Measurements from ENCODE around the gene RTBDN. TPM values are rescaled to one million over a fixed set of nuclear protein-coding genes. Genes with fewer than 3 reads are reported as not detected.

The RTBDN gene
- total RNA-seq, 1 donor from 2014 or later, result 2.0 TPM

DNA sequence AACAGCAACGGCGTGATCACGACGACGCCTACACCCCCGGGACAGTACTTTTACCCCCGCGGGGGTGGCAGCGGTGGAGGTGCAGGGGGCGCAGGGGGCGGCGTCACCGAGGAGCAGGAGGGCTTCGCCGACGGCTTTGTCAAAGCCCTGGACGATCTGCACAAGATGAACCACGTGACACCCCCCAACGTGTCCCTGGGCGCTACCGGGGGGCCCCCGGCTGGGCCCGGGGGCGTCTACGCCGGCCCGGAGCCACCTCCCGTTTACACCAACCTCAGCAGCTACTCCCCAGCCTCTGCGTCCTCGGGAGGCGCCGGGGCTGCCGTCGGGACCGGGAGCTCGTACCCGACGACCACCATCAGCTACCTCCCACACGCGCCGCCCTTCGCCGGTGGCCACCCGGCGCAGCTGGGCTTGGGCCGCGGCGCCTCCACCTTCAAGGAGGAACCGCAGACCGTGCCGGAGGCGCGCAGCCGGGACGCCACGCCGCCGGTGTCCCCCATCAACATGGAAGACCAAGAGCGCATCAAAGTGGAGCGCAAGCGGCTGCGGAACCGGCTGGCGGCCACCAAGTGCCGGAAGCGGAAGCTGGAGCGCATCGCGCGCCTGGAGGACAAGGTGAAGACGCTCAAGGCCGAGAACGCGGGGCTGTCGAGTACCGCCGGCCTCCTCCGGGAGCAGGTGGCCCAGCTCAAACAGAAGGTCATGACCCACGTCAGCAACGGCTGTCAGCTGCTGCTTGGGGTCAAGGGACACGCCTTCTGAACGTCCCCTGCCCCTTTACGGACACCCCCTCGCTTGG, 42.1 kb downstream of the RTBDN start:
- DNase-seq, result peak; percentile 55

DNA sequence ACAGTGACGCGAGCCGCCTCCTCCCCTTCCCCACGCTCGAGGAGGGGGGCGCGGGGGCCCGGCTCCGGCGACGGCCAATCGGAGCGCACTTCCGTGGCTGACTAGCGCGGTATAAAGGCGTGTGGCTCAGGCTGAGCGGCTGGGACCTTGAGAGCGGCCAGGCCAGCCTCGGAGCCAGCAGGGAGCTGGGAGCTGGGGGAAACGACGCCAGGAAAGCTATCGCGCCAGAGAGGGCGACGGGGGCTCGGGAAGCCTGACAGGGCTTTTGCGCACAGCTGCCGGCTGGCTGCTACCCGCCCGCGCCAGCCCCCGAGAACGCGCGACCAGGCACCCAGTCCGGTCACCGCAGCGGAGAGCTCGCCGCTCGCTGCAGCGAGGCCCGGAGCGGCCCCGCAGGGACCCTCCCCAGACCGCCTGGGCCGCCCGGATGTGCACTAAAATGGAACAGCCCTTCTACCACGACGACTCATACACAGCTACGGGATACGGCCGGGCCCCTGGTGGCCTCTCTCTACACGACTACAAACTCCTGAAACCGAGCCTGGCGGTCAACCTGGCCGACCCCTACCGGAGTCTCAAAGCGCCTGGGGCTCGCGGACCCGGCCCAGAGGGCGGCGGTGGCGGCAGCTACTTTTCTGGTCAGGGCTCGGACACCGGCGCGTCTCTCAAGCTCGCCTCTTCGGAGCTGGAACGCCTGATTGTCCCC, 42.9 kb downstream of the RTBDN start, which contains the start of gene JUNB:
Gene JUNB (plus strand): TSS at position 142 of the 706 bp plus-strand sequence. CDS start 286 bp downstream, at position 428.
- peak; percentile 97 for DNase-seq

DNA sequence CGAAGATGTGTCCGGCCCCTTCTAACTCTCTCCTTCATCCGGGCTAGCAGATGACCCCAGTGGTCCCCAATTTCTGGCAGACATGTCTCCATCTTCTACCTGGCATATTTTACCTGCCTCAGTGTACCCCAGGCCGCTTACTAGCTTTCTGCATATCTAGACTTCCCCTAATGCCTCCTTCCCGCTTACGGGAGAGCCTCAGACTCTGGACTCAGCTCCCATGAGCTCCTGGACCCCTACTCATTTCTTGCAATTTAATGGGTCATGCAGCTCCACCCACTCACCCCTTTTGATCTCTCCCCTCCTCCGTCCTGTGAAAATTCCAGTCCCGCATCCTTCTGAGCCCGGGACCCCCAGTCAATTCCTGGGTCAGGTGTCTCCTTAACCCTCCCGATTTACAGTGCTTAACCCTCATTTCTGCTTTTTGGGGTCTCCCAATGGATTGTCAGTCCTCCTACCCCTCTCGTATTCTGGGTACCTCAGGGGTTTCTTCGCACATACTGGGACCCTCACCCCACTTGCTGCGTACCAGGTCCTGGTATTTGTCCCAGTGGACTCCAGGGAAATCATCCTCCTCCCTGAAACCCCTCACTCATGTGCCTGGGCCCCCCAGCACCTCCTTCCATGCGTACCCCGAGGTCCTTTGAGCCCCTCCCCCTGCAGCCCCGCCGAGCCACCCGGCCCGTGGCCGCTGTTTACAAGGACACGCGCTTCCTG, 43.6 kb downstream of the RTBDN start:
- no peak for DNase-seq

DNA sequence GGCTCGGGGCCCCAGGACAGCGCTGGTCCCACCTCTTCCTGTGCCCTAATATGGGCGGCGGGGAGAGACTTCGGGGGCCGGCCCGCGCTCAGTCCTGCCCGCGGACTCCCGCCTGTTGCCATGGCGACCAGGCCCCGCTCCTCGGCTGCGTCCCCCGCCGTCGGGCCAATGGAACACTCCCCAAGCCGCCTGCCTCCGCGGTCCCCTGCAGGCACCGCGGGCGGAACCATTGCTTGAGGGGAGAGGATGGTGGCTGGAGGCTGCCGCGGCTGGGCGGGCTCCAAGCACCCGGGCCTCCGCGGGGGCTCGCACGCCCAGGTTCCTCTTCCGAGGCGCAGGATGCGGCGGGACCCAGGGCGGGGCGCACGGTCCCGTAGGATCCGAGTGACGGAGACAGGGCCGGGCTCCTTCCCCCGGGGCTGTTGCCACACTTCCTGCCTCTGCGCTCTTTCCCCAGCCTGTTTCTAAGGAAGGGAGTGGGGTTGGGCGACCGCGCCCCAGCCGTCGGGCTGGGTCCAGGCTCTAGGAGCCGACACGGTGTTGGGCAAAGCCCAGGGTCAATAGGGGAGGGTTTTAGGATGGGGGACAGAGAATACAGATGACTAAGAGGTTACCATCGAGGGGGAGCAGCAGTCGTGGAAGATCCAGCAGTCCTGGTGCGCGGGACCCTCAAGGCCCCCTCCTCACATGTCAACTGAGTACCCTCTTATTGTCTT, 44.3 kb downstream of the RTBDN start:
- peak; percentile 95 for DNase-seq

DNA sequence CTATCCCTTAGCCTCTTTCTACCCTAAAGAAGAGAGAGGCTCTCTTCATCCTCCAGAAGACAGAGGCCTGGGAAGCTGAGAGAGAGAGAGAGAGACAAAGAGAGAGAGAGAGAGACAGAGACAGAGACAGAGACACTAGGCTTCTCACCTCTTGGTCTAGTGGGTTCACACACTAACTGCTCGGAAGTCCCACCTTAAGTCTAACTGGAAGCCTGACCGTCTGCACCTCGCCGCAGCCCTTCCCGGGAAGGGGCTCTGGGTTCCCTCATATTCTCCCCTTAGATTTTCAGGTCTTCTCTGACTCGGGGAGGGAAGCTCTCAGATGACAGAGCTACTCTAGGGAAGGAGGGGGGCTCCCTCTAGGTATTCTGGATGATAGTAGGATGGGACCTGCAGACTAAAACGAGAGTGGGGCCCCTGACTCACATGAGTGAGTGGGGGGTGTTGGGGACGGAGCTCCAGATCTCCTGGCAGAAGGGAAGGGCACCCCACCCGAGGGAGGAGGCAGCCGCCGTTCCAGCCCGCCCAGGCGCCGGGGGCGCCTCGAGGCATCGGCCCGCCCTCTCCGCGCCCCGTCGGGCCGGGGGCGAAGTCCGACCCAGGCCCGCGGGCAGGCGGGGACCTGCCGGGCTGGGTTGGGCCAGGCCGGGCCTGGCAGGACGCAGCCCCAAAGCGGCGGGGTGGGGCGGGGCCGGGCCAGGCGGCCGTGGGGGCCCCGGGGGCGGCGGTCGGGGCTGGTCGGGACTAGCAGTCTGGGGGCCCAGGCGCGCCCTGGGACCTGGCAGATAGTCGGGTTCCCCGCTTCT, 45.1 kb downstream of the RTBDN start:
- DNase-seq, result no peak

DNA sequence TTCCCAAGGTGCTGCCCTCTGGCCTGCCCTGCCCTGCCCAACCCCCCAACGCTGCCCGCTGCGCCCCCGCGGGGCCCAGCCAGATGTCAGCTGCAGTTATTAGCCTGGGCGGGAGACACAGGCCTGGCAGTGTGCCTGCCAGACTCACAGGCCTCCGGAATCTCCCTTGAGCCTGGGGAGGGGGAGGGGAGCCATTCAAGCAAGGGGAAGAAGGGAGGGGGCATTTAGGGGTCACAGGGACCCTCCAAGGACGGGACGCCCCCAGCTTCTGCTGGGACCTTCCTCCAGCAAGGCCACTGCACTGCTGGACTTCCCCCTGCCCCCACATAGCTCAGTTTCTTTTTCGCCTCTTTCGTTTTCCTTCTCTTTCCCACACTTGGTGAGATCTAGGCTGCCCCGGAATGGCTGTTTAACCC, 45.7 kb downstream of the RTBDN start:
- DNase-seq, result peak; percentile 45

DNA sequence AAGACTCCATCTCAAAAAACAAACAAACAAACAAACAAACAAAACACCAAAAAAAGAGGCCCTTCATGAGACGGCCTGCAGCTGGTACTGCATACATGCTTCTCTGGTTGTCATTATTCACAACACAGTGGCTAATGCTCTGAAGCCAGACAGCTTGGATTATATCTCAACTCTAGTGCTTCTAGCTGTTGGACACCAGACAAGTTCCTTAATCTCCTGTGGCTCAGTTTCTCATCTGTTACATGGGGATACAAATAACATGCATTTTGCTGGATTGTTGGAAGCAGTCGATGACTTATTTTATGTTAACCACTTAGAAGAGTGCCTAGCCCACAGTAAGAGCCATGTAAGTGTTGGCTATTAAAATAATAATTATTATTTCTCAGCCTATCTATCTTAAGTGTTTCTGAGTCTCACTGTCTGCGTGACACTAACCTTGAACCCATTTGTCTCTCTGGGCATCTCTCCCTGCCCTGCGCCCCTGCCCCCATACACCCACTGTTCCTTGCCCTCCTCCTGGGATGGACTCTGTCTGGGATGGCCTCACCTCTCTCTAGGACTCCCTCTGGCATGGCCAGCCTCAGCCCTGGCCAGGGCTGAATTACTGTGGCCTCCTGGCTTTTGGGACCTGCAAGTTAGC, 46.2 kb downstream of the RTBDN start:
- no peak for DNase-seq

DNA sequence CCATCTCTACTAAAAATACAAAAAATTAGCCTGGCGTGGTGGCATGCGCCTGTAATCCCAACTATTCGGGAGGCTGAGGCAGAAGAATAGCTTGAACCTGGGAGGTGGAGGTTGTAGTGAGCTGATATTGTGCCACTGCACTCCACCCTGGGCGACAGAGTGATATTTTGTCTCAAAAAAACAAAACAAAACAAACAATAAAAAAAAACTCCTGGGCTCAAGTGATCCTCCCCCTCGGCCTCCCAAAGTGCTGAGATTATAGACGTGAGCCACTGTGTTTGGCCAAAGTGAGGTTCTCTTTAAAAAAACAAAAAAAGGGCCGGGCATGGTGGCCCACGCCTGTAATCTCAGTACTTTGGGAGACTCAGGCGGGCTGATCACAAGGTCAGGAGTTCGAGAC, 46.9 kb downstream of the RTBDN start:
- DNase-seq, result no peak

DNA sequence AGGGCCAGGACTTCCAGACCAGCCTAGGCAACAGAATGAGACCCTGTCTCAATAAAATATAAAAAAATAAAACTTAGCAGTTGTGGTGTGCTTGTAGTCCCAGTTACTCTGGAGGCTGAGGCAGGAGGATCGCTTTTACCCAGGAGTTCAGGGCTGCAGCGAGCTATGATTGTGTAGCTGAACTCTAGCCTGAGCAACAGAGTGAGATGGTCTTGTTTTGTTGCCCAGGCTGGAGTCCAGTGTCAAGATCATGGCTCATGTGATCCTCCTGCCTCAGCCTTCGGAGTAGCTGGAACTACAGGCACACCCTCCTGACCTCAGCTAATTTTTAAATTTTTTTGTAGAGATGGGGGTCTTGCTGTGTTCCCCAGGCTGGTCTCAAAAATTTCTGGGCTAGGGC, 47.4 kb downstream of the RTBDN start:
- no peak for DNase-seq

DNA sequence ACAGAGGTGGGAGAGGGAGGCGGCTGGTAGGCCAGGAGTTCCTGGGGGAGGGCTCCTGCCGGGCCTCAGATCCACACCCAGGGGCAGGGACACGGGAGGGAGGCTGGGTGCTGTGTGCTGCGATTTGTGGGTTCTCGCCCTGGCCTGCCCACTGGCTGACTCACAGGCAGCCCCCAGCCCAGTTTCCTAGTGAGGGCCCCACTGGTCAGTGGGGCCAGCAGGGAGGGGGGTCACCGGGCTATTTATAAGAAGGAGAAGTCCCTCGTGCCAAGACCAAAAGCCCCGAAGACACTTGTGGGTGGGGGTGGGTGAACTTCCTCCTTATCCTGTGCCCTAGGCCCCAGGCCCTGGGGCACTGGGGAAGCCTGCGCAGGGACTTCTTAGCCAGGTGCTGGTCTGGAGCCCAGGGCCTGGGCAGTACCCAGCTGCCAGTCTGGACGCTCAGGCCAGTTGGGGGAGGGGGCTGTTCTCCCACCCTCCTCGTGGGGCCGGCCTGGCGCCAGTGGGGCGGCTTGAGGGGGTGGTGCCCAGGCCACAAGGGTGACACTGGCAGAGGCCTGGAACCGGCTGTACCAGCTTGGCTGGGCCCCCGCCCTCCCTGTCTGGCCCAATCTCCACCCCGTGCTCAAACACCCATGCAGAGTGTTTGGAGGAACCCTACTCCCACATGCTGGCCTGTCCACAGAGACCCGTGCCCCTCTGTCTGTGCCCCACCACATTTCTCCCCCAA, 48.1 kb downstream of the RTBDN start:
- peak; percentile 32 for DNase-seq

DNA sequence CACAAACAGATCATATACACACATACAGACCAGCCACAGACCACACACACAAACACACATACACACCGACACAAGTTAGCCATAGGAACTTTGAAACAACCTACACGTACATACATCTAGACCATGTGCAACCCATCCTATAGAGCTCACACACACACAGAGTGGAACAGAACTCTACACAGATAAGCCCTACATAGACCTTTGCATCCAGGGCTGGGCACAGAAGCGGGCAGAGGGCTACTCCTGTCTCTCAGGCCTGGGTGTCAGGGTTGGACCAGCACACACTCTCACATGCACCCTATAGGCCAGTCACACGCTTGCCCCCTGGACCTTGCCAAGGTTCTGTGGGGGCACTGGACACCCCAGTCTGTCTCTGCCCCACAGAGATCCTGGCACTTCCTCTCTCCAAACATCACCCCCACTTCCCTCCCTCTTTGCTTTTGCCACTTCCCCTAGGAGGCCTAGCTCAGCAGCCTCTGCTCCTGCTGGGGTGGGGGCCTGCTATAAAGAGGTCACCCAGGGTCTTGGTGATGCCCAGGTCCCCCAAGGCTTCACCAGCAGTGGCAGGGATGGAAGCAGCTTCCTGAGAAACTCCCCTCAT, 48.8 kb downstream of the RTBDN start:
- DNase-seq, result no peak

DNA sequence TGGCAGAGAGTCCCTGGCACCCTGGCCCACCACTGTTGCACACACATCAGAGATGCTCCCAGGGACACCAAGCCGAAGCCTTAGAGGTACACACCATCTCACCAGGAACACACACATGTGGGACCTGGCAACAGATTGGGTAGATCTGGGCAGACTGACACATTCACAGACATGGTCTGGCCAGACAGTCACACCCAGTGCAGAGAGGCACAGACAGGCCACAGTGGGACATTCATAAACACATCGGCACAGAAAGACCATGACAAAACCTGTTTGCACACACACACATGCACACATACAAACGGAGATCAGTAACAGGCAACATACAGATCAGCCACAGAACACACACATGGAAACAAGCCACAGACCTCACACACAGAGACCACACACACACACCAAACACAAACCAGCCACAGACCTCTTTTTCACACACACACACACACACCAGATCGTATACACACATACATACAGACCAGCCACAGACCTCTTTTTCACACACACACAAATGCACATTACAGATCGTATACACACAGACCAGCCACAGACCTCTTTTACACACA, 49.4 kb downstream of the RTBDN start:
- DNase-seq, result no peak

DNA sequence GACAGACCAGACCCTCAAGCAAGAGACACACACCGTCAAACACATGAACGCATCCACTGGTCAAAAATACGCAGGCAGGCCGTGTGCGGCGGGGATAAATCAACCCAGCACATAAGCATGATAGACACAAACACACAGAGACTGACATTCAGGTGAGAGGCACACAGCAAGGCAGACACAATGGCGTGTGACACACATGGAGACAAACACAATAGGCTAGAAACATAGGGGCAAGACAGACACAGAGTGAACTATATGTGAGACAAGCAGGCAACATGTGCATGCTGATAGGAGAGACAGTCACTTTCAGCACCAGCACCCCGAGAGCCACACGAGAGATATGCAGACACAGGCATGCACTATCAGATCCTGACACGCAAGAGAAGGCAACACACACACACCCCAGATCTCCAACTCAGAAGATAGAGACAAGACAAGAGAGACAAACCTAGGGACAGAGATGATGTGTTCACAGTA, 49.9 kb downstream of the RTBDN start:
- no peak for DNase-seq

DNA sequence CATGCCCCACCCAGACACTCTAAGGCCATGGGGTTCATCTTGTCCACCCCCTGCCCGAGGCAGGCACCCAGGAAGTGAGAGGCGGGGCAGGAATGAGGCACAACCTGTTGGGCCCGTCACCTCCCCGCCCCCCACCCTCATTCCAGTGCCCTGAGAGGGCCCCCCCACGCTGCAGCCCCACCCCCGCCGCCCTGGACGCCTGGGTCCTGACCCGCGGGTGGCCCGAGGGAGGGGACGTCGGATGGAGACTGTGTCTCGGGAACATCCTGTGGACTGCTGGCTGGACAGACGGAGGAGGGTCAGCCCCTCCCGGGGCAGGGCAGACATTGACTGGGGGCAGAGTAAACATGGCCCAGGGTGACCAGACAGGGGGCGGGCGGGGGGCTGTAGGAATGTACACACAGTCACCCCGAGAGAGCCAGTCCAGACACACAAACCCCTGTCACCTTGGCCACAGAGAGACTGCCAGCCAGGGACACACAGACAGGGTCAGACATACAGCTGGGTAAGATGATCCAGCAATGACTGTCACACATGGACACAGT, 50.5 kb downstream of the RTBDN start:
- DNase-seq, result no peak

DNA sequence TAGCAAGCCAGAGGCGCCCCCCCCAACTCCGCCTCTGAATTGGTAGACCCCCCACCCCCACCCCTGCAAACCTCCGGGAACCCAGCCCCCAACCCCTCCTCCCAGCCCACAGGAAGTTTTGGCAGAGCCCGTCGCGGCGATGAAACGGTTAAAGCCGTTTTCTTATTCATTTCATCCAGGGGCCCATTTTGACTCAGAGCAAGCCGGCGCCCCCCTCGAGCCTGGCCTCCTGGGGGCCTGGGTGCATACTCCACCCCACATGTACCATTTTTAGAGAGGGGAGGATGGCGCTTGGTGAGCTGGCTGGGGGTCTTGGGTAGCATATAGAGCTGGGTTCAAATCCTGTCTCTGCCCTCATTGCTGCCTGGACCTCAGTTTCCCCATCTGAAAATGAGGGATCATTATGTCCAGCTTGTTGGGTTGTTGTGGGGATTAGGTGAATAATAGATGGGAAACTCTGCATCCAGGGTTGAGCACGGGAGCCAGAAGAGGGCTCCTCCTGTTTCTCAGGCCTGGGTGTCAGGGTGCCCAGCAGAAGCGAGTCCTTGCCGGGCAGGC, 51.0 kb downstream of the RTBDN start:
- DNase-seq, result no peak

DNA sequence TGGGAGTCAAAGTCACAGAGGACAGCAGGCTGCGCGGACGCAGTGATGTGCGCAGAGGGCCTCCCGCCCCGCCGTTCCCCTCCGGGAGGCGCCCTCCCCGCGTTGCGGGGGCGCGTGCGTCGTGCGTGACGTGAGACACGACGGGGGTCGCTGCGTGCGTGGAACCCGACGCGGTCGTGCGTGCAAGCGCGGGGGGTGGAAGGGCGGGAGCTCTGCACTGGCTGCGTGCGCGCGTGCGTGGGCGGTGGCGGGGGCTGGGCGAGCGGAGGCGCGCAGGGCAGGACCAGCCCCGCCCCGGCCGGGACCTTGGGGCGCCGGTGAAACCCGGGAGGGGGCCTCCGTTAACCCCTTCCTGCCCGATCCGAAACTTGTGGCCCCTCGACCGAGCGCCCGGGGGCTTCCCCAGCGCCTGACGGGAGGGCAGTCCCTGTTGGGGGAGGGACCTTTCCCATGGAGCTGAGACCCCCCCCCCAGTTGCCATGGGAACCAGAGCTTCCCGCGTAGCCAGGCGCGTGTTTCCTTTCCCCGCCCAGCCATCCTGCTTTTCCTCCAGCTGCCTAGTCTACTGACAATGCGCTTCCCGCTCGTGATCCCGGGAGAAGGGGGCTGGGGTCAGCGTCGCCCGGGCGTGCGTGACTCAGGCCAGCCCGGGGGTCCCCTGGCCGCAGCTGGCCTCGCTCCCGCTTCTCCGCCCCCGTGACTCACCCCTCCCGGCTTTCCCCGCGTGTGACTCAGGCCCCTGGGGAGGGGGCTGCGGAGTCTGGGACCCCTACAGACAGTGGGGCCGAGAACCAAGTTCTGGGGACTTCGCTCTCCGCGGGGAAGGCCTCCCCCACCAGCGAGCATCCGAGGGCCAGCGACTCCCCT, 51.7 kb downstream of the RTBDN start:
- DNase-seq, result peak; percentile 89

DNA sequence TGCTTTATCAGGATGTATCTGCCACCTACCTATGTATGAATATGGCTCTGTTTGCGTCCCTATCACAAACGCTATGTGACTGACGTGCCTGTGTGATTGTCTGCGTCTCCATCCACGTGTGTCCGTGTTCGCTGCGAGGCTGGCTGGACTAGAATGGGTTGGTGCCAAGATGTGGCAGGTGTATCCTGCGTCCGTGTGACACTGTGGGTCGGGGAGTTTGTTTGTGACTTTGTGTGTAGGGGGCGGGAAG, 52.3 kb downstream of the RTBDN start:
- no peak for DNase-seq
